Nephron progenitor cell (in vitro differentiated cells): ENCODE data around the gene CRTC3.

Source experiments
- DNase-seq: peaks from one replicate; pipeline ENCODE4 v3.0.0; 2021
- H3K27ac Mint-ChIP-seq: 2 replicates; pipeline ENCODE4 v1.8.0; 2021; ENCODE audit warnings: mild to moderate bottlenecking, moderate library complexity, mixed read lengths
- H3K27me3 Mint-ChIP-seq: 2 replicates; pipeline ENCODE4 v1.8.0; 2021; ENCODE audit warnings: mild to moderate bottlenecking, low read depth, mixed read lengths; ENCODE audit not compliant: poor library complexity
- H3K36me3 Mint-ChIP-seq: 2 replicates; pipeline ENCODE4 v1.8.0; 2021; ENCODE audit warnings: low read depth, mixed read lengths
- H3K4me1 Mint-ChIP-seq: 2 replicates; pipeline ENCODE4 v1.8.0; 2021; ENCODE audit warnings: mixed read lengths
- H3K4me3 Mint-ChIP-seq: 2 replicates; pipeline ENCODE4 v1.8.0; 2021; ENCODE audit warnings: mild to moderate bottlenecking, moderate library complexity, mixed read lengths
- H3K9me3 Mint-ChIP-seq: 2 replicates; pipeline ENCODE4 v1.8.0; 2021; ENCODE audit warnings: mild to moderate bottlenecking, moderate library complexity, mixed read lengths
- TF ChIP-seq, protein P1 (sequence below): fragments of 200-600 bp; sonication (generic); IDR thresholded peaks from 2 replicates; pipeline ENCODE4 v1.5.0; 2021; ENCODE audit warnings: antibody characterized with exemption

CRTC3 gene

DNA sequence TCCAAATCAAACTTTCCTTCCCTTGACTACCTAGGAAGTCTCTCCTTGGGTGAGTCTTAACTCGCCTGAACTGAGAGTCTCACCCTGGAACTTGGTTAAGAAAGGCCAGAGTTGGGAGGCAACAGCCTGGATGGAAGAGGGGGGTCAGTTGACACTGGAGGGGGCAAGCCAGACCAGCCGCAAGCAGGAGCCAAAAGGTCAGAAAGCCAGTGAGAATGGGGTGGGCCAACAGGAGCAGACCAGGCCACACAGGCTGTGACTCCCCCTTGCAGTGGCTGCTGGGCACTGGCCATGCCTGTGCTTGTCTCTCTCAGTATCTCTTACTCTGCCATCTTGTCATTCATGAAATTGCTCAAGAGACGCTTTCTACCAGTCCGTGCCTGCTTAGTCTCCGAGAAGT lies 32.9 kb downstream of the CRTC3 start:
- TF ChIP-seq, protein P1, sequence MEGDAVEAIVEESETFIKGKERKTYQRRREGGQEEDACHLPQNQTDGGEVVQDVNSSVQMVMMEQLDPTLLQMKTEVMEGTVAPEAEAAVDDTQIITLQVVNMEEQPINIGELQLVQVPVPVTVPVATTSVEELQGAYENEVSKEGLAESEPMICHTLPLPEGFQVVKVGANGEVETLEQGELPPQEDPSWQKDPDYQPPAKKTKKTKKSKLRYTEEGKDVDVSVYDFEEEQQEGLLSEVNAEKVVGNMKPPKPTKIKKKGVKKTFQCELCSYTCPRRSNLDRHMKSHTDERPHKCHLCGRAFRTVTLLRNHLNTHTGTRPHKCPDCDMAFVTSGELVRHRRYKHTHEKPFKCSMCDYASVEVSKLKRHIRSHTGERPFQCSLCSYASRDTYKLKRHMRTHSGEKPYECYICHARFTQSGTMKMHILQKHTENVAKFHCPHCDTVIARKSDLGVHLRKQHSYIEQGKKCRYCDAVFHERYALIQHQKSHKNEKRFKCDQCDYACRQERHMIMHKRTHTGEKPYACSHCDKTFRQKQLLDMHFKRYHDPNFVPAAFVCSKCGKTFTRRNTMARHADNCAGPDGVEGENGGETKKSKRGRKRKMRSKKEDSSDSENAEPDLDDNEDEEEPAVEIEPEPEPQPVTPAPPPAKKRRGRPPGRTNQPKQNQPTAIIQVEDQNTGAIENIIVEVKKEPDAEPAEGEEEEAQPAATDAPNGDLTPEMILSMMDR: no peak
- H3K36me3 Mint-ChIP-seq: peaks cover 43% of the 10 kb centered on the region
- no peaks in the 10 kb centered on the region for H3K27me3 Mint-ChIP-seq
- H3K4me1 Mint-ChIP-seq: peaks cover 29% of the 10 kb centered on the region
- H3K27ac Mint-ChIP-seq: peak overlapping the region; percentile 27
- H3K9me3 Mint-ChIP-seq: peaks cover 18% of the 10 kb centered on the region
- DNase-seq: no peak
- no peak overlapping the region for H3K4me3 Mint-ChIP-seq

DNA sequence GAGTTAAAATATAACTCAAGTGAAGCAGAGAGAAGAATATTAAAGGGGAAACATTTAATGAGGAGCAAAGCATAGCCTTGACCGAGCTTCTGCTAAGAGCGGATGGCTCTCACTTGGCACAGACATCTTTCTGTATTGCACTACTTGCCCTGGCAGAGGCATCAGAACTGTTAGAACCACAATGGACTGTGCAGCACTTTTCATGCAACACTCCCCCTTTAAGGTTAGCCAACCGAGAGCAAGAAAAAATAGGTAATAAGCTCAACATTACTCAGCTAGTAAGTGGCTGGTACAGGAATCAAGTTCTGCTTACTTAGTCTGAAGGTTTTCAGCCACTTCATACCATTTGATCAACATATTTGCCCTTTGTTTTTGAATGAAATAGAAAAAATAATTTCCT lies 33.7 kb downstream of the CRTC3 start:
- Mint-ChIP-seq H3K9me3 (peaks cover 22% of the 10 kb centered on the region), H3K4me1 (peaks cover 21% of the 10 kb centered on the region), H3K36me3 (peaks cover 47% of the 10 kb centered on the region), H3K4me3 (no peak overlapping the region), H3K27me3 (no peaks in the 10 kb centered on the region), H3K27ac (no peak overlapping the region)
- TF ChIP-seq, protein P1: no peak
- no peak for DNase-seq

DNA sequence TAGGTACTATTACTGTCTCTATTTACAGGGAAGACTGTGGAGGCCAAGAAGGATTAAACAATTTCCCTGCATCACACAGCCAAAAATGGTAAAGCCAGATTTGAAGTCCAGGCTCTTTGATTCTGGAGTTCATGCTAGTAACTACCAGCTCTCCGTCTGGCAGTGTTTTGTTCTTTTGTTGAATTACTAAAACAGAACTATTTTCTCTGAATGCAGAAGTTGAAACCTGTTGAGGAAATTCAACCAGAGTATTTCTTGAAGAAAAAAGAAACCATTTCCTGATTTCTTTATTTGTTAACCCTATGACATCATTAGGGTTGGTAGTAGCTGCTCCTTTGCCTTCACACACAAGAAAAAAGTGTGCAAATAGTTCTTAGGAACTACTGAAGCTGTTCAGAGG lies 34.3 kb downstream of the CRTC3 start:
- peaks cover 47% of the 10 kb centered on the region for H3K36me3 Mint-ChIP-seq
- TF ChIP-seq, protein P1: no peak
- no peaks in the 10 kb centered on the region for H3K27me3 Mint-ChIP-seq
- DNase-seq: no peak
- H3K4me1 Mint-ChIP-seq: peaks cover 19% of the 10 kb centered on the region
- H3K27ac Mint-ChIP-seq: no peak overlapping the region
- peaks cover 22% of the 10 kb centered on the region for H3K9me3 Mint-ChIP-seq
- H3K4me3 Mint-ChIP-seq: no peak overlapping the region

DNA sequence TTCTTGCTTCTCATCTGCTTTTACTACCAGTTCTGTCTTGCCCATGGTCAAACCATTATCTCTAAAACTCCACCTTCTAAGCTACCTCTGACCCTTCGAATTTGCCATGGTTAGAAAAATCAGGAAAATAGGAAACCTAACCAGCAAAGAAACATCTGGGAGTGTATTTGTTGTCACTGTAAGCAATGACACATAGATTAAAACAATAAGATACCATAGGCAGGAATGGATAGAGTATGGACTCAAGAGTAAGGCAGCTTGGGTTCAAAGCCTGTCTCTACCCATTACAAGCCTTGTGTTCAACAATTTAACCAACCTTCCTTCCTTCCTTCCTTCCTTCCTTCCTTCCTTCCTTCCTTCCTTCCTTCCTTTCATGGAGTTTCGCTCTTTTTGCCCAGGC lies 34.9 kb downstream of the CRTC3 start:
- Mint-ChIP-seq H3K36me3 (peaks cover 43% of the 10 kb centered on the region), H3K4me1 (peaks cover 19% of the 10 kb centered on the region), H3K27ac (no peak overlapping the region), H3K4me3 (no peak overlapping the region), H3K9me3 (peaks cover 22% of the 10 kb centered on the region), H3K27me3 (no peaks in the 10 kb centered on the region)
- DNase-seq: no peak
- TF ChIP-seq, protein P1: no peak

DNA sequence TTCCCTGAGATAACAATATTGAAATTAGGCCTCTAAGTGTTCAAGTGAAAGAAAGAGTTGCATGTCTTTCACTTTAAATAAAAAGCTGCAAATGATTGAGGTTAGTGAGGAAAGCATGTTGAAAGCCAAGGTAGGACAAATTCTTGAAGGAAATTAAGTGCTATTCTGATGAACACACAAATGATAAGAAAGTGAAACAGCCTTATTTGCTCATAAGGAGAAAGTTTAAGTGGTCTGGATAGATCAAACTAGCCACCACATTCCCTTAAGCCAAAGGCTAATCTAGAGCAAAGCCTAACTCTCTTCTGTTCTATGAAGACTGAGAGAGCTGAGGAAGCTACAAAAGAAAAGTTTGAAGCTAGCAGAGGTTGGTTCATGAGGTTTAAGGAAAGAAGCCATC lies 36.1 kb downstream of the CRTC3 start:
- Mint-ChIP-seq H3K36me3 (peaks cover 38% of the 10 kb centered on the region), H3K4me3 (no peak overlapping the region), H3K27ac (no peak overlapping the region), H3K9me3 (peaks cover 22% of the 10 kb centered on the region), H3K27me3 (no peaks in the 10 kb centered on the region), H3K4me1 (peaks cover 19% of the 10 kb centered on the region)
- TF ChIP-seq, protein P1: no peak
- DNase-seq: no peak

DNA sequence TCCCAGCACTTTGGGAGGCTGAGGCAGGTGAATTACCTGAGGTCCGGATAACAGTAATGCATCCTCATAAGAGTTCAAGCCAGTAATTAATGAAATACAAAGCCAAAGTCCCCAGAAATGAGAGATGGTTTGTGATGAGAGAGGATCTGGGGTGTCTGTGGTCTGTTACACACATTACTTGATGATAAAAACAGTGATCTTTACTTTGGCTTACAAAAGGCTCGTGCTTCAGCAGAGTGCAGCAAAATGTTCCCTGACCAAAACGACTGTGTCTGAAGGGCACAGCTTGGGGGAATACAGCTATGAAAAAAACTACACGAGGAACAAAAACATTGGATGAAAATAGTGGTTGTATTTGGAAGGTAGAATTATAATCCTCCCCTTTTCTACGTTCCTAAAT lies 40.9 kb downstream of the CRTC3 start:
- TF ChIP-seq, protein P1: no peak
- Mint-ChIP-seq H3K27me3 (no peaks in the 10 kb centered on the region), H3K36me3 (peaks cover 32% of the 10 kb centered on the region), H3K4me3 (no peak overlapping the region), H3K4me1 (no peaks in the 10 kb centered on the region), H3K9me3 (peaks cover 20% of the 10 kb centered on the region), H3K27ac (no peak overlapping the region)
- DNase-seq: no peak
